Measurements from ENCODE around the gene HIPK1. TPM values are rescaled to one million over a fixed set of nuclear protein-coding genes. Genes with fewer than 3 reads are reported as not detected.

Gene HIPK1
- total RNA-seq, 1 experiment from 2014 or later, result 52.2 TPM

GRCh38 chr1:113913312-113913668 lies 15.8 kb upstream of the HIPK1 start:
- peaks cover 17% of the 10 kb centered on the region for H3K36me3 Mint-ChIP-seq
- H3K4me1 Mint-ChIP-seq, result peaks cover 2% of the 10 kb centered on the region; the same call in 1 of the 2 replicates
- DNase-seq (ENCODE audit: low spot score), result no peak
- ATAC-seq, result no peak
- TF ChIP-seq SMAD3 (CRISPR knock-in tag; IDR thresholded peaks at IDR 0.05; ENCODE audit: borderline replicate concordance) (no peak), GTF2I (CRISPR knock-in tag; conservative IDR thresholded peaks at IDR 0.05) (no peak), FOXJ3 (CRISPR knock-in tag; IDR thresholded peaks at IDR 0.05; ENCODE audit: borderline replicate concordance) (no peak), IRF1 (CRISPR knock-in tag; IDR thresholded peaks at IDR 0.05) (no peak), ZMAT4 (CRISPR knock-in tag; IDR thresholded peaks at IDR 0.05) (no peak), MAX (CRISPR knock-in tag; IDR thresholded peaks at IDR 0.05) (no peak), ZNF219 (CRISPR knock-in tag; IDR thresholded peaks at IDR 0.05; ENCODE audit: borderline replicate concordance) (no peak)
- ChIA-PET CTCF (no interaction called here), POLR2A (no interaction called here)
- no peak overlapping the region for H3K27ac Mint-ChIP-seq
- H3K27me3 Mint-ChIP-seq (ENCODE audit: low read depth), result peaks cover 6% of the 10 kb centered on the region
- no peak overlapping the region for H3K4me3 Mint-ChIP-seq
- no peaks in the 10 kb centered on the region for H3K9me3 Mint-ChIP-seq

GRCh38 chr1:113913887-113914664 lies 15.0 kb upstream of the HIPK1 start:
- TF ChIP-seq E2F4 (CRISPR knock-in tag; IDR thresholded peaks at IDR 0.05; ENCODE audit: borderline replicate concordance, low read depth) (no peak), SMAD4 (CRISPR knock-in tag; IDR thresholded peaks at IDR 0.05) (no peak), IRF2 (CRISPR knock-in tag; IDR thresholded peaks at IDR 0.05; ENCODE audit: borderline replicate concordance, low read depth) (no peak), MXD4 (CRISPR knock-in tag; IDR thresholded peaks at IDR 0.05; ENCODE audit: borderline replicate concordance) (no peak), SOX15 (CRISPR knock-in tag; IDR thresholded peaks at IDR 0.05) (no peak), FOXP4 (CRISPR knock-in tag; IDR thresholded peaks at IDR 0.05) (no peak), GTF2I (CRISPR knock-in tag; conservative IDR thresholded peaks at IDR 0.05) (no peak), CDX4 (CRISPR knock-in tag; IDR thresholded peaks at IDR 0.05; ENCODE audit: borderline replicate concordance) (no peak), NFATC4 (CRISPR knock-in tag; IDR thresholded peaks at IDR 0.05) (no peak), SMAD3 (CRISPR knock-in tag; IDR thresholded peaks at IDR 0.05; ENCODE audit: borderline replicate concordance) (no peak), RORB (CRISPR knock-in tag; IDR thresholded peaks at IDR 0.05) (no peak), FOXK1 (CRISPR knock-in tag; IDR thresholded peaks at IDR 0.05) (no peak)
- Mint-ChIP-seq H3K27ac (0 out of 2 replicates have a peak overlapping the region, but pooled peaks have one; percentile 34), H3K9me3 (no peaks in the 10 kb centered on the region), H3K36me3 (peaks cover 17% of the 10 kb centered on the region), H3K4me3 (no peak overlapping the region), H3K27me3 (ENCODE audit: low read depth) (peaks cover 10% of the 10 kb centered on the region), H3K4me1 (peaks cover 2% of the 10 kb centered on the region; the same call in 1 of the 2 replicates)
- CTCF ChIA-PET, result no interaction called here
- ATAC-seq (no peak), DNase-seq (ENCODE audit: low spot score) (no peak)
- POLR2A ChIA-PET, result no interaction called here

All from WTC11 (cell line).